Fibroblast of mammary gland (primary cell): Measurements from ENCODE around the gene LRBA.

Experiments
- DNase-seq: peaks from one replicate; pipeline ENCODE4 v3.0.0-alpha.2; 2010; ENCODE audit warnings: low read depth
- H3K4me3 ChIP-seq: 2 replicates; pipeline ENCODE4 v1.5.1; 2011; ENCODE audit warnings: low read depth, mild to moderate bottlenecking, low read length, moderate library complexity; ENCODE audit not compliant: control insufficient read depth
- TF ChIP-seq, protein P1 (sequence below): conservative IDR thresholded peaks from 2 replicates; pipeline ENCODE4 v1.5.1; 2011; ENCODE audit warnings: low read depth, low read length, inconsistent platforms; ENCODE audit not compliant: control insufficient read depth, insufficient read depth

The LRBA gene

DNA sequence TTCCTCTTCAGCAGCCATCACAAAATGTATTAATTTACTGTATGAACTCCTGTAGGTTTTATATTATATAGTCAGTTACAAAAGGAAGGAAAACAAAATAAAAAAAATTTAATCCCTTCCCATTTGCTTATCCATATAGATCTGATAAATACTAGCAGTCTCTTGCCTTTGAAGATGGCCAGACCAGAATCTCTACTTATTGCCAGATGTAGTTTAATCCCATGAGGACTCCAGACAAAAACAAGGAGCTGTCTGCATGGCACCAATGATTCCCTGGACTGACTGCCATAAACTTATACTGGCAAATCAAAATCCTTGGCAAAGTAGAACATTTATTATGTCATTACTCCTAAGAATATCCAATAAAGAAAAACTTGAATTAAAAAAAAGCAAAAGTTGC is 656.4 kb downstream of the LRBA start:
- no peak for DNase-seq
- H3K4me3 ChIP-seq: no peak overlapping the region
- TF ChIP-seq, protein P1, sequence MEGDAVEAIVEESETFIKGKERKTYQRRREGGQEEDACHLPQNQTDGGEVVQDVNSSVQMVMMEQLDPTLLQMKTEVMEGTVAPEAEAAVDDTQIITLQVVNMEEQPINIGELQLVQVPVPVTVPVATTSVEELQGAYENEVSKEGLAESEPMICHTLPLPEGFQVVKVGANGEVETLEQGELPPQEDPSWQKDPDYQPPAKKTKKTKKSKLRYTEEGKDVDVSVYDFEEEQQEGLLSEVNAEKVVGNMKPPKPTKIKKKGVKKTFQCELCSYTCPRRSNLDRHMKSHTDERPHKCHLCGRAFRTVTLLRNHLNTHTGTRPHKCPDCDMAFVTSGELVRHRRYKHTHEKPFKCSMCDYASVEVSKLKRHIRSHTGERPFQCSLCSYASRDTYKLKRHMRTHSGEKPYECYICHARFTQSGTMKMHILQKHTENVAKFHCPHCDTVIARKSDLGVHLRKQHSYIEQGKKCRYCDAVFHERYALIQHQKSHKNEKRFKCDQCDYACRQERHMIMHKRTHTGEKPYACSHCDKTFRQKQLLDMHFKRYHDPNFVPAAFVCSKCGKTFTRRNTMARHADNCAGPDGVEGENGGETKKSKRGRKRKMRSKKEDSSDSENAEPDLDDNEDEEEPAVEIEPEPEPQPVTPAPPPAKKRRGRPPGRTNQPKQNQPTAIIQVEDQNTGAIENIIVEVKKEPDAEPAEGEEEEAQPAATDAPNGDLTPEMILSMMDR: no peak

GRCh38 chr4:150357829-150358228 is 657.3 kb downstream of the LRBA start:
- TF ChIP-seq, protein P1: no peak
- H3K4me3 ChIP-seq: no peak overlapping the region
- no peak for DNase-seq

DNA sequence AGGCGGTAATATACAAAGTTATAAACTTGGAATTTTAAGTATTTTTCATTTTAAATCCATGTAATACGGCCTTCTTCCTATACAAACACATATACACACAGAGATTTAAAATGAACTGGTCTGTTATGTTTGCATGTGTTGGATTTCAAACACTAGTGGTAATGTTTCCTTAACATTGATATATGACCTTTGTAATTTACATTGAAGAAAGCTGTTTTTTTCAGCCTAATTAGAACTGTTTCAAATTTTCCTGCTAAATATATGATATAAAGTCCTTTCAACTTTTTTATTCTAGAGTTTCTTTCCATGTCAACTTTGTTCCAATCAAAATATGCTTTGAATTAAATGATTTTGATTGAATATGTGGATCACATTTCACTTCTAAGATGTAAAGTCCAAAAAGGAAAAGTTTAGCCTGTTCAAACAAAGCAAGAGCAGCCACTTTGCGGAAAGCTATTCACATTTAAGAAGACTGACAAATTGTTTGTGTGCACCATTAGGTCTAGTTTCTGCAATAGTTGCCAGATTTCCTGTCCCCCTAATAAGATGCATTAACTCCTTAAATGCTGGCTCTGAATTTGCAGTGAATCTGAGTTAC is 659.1 kb downstream of the LRBA start:
- TF ChIP-seq, protein P1: no peak
- H3K4me3 ChIP-seq: no peak overlapping the region
- DNase-seq: no peak

DNA sequence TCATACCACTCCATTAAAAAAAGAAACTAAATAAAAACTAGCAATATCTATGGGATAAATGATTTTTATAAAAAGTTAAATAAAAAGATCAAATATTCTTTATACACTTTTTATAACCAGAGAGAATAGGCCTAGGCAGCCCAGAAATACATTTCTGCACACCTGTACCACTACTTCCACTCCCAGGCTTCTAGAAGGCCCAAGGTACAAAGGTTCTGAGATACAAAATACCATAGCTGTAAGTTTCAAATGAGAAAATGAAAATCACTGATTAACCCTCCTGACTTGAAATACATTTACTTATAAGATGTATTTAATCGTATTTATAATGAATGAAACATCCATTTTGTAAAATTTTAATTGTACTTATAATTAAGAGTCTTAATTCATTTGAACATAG is 659.7 kb downstream of the LRBA start:
- H3K4me3 ChIP-seq: no peak overlapping the region
- DNase-seq: no peak
- TF ChIP-seq, protein P1: no peak

- no peak overlapping the region for H3K4me3 ChIP-seq
- no peak for DNase-seq
- TF ChIP-seq, protein P1: no peak
Observed at GRCh38 chr4:150354214-150354796, 660.8 kb downstream of the LRBA start.

GRCh38 chr4:150348079-150348478 is 667.0 kb downstream of the LRBA start:
- peak; percentile 85 for DNase-seq
- TF ChIP-seq, protein P1: no peak
- no peak overlapping the region for H3K4me3 ChIP-seq
